B cell (primary cell): ENCODE measurements around the gene SYT14.

Experiments used
- CTCF ChIP-seq: fragments of 200-600 bp; IDR thresholded peaks from one replicate; pipeline ENCODE4 v1.8.0; 2022; ENCODE audit warnings: antibody characterized with exemption, mild to moderate bottlenecking
- EZH2 ChIP-seq: IDR thresholded peaks from 2 replicates; pipeline ENCODE4 v1.6.1; 2012; ENCODE audit warnings: borderline replicate concordance, low read depth, mild to moderate bottlenecking, moderate library complexity, low read length; ENCODE audit not compliant: insufficient read depth, poor library complexity, severe bottlenecking

- TF ChIP-seq CTCF (no peak), EZH2 (no peak)
Observed at GRCh38 chr1:209960926-209961325, 22.9 kb downstream of the SYT14 start.
